NCI-H2029 treated with DMSO at 0.1 percent for 48 hours (cell line): ENCODE results near the gene PYROXD2.
"Not testable (repeated sequence)": the region's sequence is repeated elsewhere in the genome, so short reads cannot be mapped to it uniquely, and the experiment has no call there.

Source experiments
- DNase-seq: peaks from one replicate; lab custom pipeline; 2025; lab: John Stamatoyannopoulos, UW

PYROXD2 gene

GRCh38 chr10:98365406-98366061 lies 49.4 kb downstream of the PYROXD2 start:
- no peak for DNase-seq

- DNase-seq, result no peak
Measured at GRCh38 chr10:98364432-98365102, 50.4 kb downstream of the PYROXD2 start.

- DNase-seq, result no peak
Measured at GRCh38 chr10:98363220-98363619, 51.8 kb downstream of the PYROXD2 start.

- DNase-seq, result peak; percentile 18
Measured at GRCh38 chr10:98361131-98362025, 53.6 kb downstream of the PYROXD2 start.

GRCh38 chr10:98357194-98357822 lies 57.7 kb downstream of the PYROXD2 start:
- no peak for DNase-seq

- DNase-seq, result no peak
Measured at GRCh38 chr10:98354491-98354890, 60.5 kb downstream of the PYROXD2 start.

GRCh38 chr10:98353170-98353569 lies 61.8 kb downstream of the PYROXD2 start:
- DNase-seq, result no peak

GRCh38 chr10:98351831-98352402 lies 63.1 kb downstream of the PYROXD2 start:
- no peak for DNase-seq

GRCh38 chr10:98349508-98349922 lies 65.5 kb downstream of the PYROXD2 start:
- no peak for DNase-seq

- no peak for DNase-seq
Measured at GRCh38 chr10:98346847-98347246, 68.1 kb downstream of the PYROXD2 start.

- peak; percentile 18 for DNase-seq
Measured at GRCh38 chr10:98344589-98345038, 70.4 kb downstream of the PYROXD2 start.

- not testable (repeated sequence) for DNase-seq
Measured at GRCh38 chr10:98341701-98342100, 73.3 kb downstream of the PYROXD2 start.

GRCh38 chr10:98340940-98341310 lies 74.1 kb downstream of the PYROXD2 start:
- DNase-seq, result no peak

- no peak for DNase-seq
Measured at GRCh38 chr10:98340261-98340939, 74.6 kb downstream of the PYROXD2 start.

- DNase-seq, result peak; percentile 28
Measured at GRCh38 chr10:98339799-98340198, 75.2 kb downstream of the PYROXD2 start.

GRCh38 chr10:98338896-98339295 lies 76.1 kb downstream of the PYROXD2 start:
- no peak for DNase-seq

- DNase-seq, result no peak
Measured at GRCh38 chr10:98338318-98338717, 76.7 kb downstream of the PYROXD2 start.

- DNase-seq, result no peak
Measured at GRCh38 chr10:98337484-98337883, 77.5 kb downstream of the PYROXD2 start.
